OCI-M2 (cell line): Measurements from ENCODE around the gene RPL10A.

Source experiments
- DNase-seq: peaks from one replicate; lab custom pipeline; 2025; ENCODE audit not compliant: unreplicated experiment; lab: John Stamatoyannopoulos, UW

RPL10A gene

DNA sequence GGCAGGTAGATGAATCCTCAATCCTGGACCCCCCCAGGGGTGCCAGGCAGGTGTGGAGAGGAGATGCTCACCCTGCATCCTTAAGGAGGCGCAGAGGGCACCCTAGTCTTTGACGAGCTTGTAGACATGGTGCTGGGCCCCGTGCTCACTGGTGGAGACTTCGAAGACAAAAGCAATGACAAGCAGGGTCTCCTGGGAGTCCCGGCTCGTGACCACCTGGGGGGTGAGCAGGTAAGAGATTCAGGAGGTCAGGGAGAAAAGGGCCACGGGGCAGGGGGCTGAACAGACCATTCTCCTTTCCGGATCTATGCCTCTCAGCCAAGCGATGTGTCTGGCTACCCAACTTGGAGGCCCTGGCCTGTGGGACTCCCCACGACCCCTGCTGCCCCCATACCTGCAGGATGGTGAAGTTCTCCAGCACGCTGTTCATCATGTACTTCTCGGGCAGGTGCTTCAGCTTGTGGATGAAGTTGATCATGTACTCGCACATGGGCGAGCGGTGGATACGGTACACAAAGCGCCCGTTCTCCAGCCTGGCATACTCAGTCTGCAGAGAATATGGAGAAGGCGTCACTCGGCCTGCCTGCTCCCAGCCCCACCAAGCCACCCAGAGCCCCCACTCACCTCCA is 6.9 kb downstream of the RPL10A start:
- no peak for DNase-seq

DNA sequence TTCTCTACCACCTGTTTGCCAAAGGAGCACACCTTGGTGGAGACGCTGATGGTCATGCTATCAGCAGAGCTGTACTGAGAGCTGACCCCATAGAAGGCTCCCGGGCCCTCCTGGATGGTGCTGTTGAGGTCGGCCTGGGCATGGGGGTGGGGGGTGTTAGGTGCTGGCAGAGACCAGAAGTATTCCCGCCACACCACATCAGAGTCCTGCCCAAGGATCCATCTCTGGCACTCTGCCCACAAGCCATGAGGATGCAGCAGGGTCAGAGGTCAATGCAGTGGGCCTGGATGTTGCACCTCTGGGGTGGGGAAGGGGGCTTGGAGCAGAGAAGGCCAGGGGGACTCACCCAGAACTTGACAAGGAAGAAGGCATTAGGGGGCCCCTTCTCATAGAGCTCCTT is 7.4 kb downstream of the RPL10A start:
- no peak for DNase-seq

DNA sequence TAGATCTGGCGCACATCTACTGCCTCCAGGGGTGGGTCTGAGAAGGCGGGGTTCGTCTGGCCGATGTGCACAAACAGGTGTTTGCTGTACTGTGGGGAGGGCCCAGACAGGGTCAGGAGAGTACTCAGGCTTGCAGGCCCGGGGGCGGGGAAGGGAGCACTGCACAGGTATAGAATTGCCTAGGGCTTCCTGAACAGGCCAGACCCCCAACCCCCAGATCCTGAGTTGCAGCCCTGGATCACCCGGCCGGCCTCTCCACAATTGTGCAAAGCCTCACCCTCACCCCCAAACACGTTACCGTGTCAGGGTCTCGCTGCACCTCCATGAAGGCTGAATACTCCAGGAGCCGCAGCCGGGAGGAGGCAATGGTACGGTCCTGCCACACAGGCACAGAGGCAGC is 7.8 kb downstream of the RPL10A start:
- DNase-seq: no peak

DNA sequence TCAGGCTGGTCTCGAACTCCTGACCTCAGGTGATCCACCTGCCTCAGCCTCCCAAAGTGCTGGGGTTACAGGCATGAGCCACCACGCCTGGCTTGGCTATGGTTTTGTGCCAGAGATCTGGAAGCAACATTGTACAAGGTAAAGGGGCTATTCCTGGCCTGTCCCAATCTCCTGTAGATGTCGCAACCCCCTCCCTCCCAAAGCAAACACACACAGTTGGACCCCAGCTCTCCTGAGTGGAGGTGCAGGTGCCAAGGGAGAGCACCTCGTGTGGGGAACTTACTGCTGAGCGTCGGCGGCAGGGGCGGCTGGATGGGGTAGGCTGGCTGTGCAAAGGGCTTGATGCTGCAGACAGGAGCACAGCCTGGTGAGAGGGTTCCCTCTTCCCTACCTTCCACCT is 8.8 kb downstream of the RPL10A start:
- DNase-seq: no peak

DNA sequence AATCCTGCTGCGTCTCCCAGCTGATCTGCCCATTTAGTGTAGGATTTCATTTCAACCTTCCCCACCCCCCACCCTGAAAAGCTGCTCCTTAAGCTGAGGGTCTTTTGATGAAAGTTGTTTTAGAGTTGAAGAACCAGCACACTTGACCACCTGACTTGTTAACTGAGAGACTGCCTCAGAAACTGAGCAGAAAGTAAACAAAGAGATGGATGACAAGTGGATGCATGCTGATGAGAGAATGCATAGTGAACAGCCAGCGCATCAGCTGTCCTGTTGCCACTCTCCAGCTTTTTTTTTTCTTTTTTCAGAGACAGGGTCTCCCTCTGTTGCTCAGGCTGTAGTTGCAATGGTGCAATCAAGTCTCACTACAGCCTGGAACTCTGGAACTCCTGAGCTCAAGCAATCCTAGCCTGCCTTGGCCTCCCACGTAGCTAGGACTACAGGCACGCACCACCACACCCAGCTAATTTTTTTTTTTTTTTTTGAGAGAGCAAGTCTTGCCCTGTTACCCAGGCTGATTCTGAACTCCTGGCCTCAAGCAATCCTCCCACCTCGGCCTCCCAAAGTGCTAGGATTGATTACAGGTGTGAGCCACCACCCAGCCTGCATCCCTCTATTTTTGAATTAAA is 9.5 kb downstream of the RPL10A start:
- DNase-seq: no peak

DNA sequence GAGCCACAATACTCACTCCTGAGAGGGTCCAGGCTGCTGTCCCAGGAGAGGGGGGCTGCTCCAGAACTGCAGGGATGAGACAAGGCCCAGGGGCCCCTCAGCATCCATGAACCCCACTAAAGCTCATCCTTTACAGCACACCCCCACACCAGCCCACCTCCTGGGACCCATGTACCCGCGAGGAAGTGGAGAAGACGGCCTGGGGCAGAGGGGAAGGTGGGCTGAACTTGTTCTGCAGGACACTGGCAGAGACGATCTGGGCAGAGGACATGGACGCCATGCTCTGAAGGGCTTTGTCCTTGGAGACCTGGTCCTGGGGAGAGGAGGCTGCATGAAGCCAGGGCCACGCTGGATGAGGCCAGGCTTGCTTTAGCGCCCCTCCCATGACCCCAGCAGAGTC is 10.1 kb downstream of the RPL10A start:
- no peak for DNase-seq

DNA sequence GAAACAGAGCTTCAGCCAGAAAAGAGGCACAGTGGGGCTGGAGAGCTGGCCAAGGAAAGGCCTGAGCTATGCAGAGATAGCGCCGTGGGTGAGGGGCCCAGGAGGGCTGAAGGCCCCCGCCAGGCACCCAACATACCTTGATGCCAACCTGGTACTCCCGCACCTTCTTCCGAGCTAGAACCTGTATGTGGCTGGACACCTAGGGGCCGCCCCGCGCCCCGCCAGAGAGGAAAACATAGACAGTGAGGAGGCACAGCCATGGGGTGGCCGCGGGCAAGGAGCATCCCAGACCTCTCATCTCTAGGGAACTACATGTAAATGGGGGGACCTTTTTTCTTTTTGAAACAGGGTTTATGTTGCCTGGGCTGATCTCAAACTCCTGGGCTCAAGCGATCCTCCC is 12.0 kb downstream of the RPL10A start:
- no peak for DNase-seq

DNA sequence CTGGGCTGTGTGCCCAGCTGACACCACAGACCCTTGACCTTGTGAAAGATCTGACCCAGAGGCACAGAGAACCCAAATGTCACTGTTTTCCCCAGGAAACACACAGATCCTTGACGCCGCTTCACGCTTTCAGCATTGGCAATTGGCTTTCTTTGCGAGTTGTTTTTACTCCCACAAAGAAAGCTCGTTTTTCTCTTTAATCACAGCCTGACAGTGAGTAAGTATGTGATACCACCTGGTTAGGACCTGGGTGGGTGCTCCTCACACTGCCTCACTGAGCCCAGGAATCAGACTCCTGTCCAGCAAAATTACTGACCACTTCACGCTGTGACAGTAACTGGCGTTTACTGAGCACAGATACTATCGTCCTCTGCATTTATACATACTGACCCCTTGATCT is 13.0 kb downstream of the RPL10A start:
- DNase-seq: no peak

DNA sequence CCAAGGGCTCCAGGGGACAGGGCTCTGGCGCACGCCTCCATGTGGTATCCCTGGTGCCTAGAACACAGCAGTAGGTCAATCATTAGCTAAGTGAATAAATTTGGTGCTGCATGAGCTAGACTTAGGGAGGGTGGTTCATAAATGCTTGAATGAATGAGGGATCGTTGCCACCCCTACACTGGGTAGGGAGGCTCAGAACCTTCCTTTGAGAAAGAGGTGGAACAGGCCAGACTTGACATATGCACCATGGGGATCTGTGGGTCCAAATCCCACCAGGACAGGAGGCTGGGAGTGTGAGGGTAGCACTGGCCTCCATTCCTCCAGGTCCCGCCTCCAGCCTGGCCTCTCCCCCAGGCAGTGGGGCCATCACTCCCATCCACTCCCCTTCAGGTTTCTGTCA is 14.9 kb downstream of the RPL10A start:
- no peak for DNase-seq

DNA sequence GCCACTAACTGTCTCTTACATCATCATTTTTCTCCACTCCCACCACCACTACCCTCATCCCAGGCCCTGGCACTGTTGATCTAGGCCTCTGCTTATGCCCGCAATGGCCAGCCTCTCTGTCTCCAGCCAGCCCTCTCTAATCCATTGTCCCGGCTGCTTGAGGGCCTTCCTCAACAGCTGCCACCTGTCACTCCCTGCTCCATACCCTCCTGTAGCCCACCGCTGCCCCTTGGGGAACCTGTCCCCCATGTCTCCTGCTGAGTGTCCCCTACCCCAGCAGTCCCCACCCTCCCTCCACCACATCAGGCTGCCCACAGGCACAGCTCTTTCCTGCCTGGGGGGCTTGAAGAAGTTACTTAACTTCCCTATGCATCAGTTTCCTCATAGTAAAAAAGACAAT is 15.3 kb downstream of the RPL10A start:
- DNase-seq: no peak

DNA sequence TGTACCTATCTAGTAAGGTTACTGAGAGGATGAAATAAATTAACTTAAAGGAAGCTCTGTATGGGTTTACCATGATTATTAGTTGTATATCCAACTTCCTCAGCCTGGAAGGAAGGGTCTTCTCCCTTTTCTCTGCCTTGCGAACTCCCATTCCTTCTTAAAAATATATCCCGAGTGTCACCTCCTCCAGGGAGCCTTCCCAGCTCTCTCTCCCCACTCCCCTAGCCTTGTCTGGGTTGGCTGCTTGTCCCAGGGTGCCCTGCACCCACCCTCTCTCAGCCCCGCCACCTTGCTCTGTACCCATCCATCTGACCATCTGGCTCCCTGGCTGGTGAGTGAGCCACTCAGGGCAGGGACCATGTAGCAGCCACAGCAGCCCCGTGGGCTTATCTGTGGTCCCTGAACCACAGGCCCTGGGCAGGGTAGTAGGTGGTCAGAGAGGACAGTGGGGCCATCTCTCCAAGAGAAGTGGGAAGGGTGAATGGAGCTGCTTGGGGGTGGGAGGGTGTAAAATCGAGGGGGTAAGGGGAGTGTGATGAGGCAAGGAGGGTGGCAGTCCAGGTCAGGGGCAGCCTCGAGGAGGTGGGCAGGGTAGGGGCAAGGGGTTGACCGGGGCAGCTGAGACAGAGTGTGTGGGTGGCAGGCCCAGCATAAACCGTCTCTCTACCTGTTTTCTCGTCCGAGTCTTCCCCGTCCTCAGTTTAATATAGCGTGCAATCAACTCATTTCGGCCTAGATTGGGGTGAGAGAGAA is 15.9 kb downstream of the RPL10A start:
- DNase-seq: no peak

DNA sequence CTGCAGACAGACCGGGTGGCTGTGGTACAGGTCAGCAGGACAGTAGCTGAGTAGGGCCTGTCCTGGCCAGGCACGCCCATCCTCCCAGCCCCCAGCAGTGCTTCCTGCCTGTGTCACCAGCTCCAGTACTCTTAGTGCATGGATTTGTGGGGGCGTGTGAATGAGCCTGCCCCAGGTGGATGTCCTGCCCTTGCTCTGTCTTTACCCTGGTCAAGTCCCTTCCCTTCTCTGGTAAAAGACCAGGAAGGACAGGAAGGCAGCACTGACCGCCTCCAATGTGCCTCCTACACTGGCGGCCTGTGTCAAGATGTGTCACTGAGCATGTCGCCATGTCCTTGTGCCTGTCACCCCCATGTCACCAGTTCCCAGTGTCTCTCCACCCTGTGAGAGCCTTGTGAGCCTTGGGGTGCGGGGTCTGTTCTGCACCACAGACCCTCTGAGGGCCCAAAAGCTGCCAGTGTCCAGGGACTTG is 16.8 kb downstream of the RPL10A start:
- no peak for DNase-seq

DNA sequence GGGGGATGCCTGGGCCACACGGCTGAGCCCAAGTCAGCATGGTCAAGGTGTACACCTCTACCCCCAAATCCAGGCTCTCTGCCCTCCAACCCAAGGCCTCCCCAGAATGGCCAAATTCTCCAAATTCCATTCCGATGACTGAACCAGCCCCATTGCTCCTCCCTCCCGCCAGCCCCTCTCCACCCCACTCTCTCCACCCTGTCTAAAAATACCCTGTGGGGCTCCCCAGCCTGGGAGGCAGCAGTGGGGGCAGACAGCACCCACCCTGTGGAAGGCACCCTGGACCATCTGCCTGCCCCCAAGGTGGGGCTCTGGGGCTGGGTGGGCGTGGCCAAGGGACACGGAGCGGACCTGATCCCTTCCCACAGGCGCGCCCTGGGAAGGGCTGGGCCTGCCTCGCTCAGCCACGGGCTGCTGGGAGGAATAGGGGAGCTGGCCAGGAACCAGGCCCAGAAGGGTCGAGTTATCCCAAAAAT is 17.2 kb downstream of the RPL10A start:
- no peak for DNase-seq

DNA sequence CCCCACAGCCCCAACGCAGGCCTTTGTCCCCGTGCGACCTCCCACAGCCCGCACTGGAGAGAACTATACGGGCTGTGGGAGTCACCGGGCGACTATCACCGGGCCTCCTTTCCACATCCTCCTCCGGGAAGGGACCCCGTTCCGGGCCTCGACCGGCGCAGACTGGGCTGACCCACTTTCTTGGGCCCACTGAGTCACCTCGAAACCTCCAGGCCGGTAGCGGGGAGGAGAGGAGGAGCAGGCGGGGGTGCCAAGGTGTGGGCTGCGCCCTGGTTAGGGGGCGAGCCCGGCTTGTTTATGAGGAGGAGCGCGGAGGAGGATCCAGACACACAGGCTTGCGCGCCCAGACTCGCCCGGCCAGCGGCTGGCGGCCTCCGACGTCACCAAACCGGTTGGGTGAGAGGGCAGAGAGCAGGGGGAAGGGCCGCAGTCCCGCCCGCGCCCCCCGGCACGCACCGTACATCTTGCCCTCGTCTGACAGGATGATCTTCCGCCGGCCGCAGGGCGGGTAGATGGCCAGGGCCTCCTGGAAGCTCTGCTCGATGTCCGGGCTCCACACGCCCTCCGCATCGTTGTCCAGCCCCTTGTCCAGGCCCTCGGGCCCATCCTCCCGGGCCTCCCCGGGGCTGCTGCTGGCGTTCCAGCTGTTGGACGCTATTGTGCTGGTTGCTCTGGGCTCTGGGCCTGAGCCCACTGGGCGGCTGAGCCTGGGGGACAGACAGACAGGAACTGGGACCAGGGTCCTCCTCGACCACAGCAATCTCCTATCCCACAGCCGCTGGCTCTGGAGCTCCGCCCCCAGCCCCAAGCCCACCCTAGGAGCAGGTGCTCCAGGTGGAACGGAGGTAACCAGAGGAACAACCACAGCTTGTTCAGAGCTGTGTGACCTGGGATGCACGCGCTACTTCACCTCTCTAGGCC is 18.1 kb downstream of the RPL10A start:
- DNase-seq: no peak

DNA sequence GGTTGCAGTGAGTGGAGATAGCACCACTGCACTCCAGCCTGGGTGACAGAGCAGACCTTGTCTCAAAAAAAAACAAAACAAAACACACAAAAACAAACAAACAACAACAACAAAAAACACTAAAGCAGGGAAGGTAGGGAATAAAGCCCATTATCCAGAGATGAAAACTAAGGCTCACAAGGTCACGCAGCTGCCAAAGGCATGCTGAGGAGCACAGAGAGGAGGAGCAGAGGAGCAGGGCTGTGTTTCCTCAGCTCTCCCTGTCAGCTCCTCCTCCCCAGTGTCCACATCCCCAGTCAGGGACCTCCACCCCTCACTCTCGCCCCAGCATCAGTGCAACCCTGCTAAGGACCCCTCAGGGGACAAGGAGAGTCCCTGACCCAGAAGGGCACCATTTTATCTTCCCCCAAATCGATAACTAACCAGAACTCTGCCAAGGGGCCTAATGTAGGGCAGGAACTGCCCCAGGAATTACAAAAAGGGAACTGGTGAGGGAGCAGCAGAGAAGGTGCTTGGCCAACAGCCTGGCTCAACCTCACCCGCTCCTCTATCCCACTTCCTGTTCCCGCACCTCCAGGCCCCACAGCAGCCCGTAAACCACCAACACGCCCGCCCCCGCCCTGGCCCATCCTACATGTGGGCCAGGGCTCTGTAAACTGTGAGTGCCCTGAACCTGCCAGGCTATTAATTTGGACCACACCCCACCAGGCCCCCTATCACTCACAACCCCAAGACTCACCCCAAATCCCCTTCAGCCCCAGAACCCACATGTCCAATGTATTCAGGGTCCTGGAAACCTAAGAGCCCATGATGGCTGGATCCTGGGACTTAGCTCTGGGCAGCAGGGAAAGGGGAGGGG is 19.7 kb downstream of the RPL10A start:
- DNase-seq: no peak

DNA sequence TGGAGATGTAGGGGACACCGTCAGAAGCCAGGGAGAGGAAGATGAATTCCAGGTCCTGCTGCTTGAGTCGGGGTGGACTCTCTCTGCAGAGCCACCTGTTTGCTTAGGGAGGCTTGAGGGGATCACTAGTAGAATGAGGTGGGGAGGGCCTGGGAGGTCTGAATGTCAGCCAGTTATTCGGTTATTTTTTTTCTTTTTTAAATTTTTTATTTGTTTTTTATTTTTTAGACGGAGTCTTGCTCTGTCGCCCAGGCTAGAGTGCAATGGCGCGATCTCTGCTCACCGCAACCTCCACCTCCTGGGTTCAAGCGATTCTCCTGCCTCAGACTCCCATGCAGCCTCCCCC is 20.3 kb downstream of the RPL10A start:
- DNase-seq: no peak

DNA sequence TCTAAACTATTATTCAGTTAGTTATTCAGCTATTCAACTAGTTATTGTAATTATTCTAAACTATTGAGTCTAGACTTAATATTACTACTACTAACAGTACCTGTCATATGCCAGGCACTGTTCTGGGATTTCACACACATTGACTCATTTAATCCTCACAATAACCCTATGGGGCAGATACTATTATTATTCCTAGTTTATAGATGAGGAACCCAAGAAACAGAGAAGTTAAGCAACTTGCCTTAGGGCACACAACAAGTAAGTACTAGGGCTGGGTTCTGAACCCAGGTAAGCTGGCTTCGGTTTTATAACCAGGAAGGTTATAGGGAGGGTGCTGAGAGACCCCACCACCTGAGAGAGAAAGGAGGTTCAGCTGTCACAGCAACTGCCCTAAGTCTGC is 20.9 kb downstream of the RPL10A start:
- DNase-seq: no peak

DNA sequence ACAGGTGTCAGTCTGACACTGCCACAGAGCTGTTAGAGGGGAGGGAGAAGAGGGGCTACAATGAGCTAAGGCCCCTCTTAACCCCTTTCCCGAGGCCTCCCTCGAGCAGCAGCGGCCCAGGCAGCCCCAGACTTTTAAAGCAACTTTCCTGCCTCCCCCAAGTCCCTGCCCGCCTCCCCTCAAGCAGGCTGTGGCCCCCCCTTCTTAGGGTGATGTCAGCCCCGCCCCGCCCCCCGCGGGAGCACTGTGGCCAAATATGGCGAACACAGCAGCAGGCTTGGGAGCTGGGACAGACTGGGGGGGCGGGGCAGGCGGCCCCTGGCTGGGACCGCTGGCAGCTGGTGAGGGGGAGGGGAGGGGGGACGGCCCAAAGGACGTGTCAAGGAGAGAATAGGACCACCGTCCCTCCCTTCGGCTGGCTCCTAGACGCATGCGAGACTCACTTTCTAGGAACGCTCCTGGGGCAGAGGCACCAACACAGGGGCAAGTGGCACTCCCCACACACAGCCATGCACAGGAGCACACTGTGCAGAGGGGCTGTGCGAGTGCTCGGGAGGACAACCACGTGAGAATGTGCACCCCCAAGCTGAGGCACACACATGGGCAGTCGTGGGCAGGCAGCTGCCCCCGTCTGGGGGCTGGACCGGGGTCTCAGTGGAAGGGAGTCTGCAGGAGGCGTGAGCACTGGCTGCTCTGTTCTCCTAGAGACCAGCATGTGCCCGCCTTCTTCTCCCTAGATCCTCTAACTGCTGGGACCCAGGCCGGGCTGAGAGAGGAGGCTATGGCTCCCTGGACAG is 22.0 kb downstream of the RPL10A start:
- no peak for DNase-seq

DNA sequence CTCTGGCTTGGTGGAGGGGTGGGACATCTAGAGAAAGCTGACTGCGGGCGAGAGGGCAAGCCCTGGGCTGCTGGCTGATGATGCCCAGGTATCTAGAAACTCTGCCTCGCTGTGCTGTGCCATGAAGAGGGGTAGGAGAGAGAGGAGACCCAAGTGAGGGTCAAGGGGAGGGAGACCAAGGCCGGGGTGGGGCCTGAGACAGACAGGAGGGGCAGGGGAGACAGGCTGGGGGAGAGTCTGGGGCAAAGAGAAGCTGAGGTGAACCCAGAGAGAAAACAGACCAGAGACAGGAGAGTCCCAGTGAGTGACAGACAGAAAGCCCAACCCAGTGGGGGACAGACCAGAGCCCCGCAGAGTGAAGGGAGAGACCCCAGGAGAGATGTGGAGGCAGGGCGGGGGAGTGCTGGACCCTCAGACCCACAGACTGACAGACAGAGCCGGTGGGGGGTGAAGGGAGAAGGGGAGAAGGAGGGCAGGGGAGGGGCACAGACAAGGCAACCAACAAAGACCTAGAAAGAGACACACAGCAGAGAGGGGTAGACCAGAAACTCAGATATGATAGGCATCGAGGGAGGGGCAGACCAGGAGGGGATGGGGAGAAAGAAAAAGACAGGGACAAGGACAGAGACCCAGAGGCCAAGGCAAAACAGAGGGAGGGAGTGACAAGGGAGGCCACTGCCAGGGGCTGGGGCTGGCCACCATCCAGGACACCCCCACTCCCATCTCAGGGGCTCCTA is 22.8 kb downstream of the RPL10A start:
- no peak for DNase-seq
